Thoracic aorta (tissue), 2 donors: ENCODE measurements around the gene TIGD6. TPM values are rescaled to one million over a fixed set of nuclear protein-coding genes. Genes with fewer than 3 reads are reported as not detected.

ENCODE experiments used
- ATAC-seq: fragments of 150-250 bp; one replicate; pipeline ENCODE4 v1.8.0; 2017; ENCODE audit warnings: low read depth; ENCODE audit not compliant: insufficient number of reproducible peaks, low FRiP score
- DNase-seq: peaks from one replicate; pipeline ENCODE4 v3.0.0-alpha.2; 2020; ENCODE audit warnings: low spot score
- H3K27ac ChIP-seq, 2 donors: fragments of 200-600 bp; sonication (generic); 1 replicate in 1 of 2; 2 replicates in 1 of 2; pipeline ENCODE4 v1.5.1; 2016; ENCODE audit warnings: mild to moderate bottlenecking in 2 of 2, moderate library complexity in 2 of 2
- H3K27me3 ChIP-seq: fragments of 200-600 bp; sonication (generic); replicated peaks from 2 replicates; pipeline ENCODE4 v1.6.0; 2016; ENCODE audit warnings: mild to moderate bottlenecking; ENCODE audit not compliant: insufficient read depth
- H3K36me3 ChIP-seq: fragments of 200-600 bp; sonication (generic); one replicate; pipeline ENCODE4 v1.5.1; 2016
- H3K4me1 ChIP-seq, 2 donors: fragments of 200-600 bp; sonication (generic); 1 replicate in 1 of 2; 2 replicates in 1 of 2; pipeline versions ENCODE4 v1.5.1 to v1.6.0; 2016; ENCODE audit warnings: low read depth in 2 of 2, mild to moderate bottlenecking in 1 of 2; ENCODE audit not compliant: control insufficient read depth in 1 of 2
- H3K4me3 ChIP-seq: fragments of 200-600 bp; sonication (generic); 2 replicates; pipeline ENCODE4 v1.5.1; 2016; ENCODE audit warnings: mild to moderate bottlenecking
- H3K9me3 ChIP-seq: fragments of 200-600 bp; sonication (generic); 2 replicates; pipeline ENCODE4 v1.5.1; 2016
- total RNA-seq, 2 donors: library from RNA; depleted of rRNA; stranded (reverse); fragments of >200 nt; gene quantifications; one replicate each; pipeline versions ENCODE4 v1.1.0 to v1.2.3, GENCODE V29; 2016
- TF ChIP-seq, protein P1 (sequence below): fragments of 200-600 bp; sonication (generic); IDR thresholded peaks from one replicate; pipeline ENCODE4 v1.5.1; 2019; ENCODE audit warnings: antibody characterized with exemption

TIGD6 gene
- total RNA-seq, 2 donors from 2014 or later: 3.4 to 10.0 TPM

DNA sequence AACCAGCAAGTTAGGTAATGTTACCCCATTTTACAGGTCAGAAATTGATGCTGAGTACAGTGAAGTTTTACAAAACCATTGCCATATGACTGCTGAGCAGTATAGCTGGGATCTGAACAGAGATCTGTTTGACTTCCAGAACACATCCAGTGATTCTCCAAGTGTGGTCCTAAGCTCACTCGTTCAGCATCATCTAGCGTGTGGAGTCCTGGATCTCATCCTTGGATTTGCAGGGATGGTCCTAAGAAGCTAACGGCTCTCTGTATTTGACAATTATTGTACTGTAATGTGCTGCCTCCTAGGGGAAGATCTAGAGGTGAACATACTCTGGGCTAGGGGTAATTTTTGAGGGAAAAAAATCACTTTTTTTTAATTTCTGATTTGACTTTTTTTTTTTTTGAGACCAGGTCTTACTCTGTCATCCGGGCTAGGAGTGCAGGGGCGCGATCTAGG is 38.5 kb downstream of the TIGD6 start:
- TF ChIP-seq, protein P1, sequence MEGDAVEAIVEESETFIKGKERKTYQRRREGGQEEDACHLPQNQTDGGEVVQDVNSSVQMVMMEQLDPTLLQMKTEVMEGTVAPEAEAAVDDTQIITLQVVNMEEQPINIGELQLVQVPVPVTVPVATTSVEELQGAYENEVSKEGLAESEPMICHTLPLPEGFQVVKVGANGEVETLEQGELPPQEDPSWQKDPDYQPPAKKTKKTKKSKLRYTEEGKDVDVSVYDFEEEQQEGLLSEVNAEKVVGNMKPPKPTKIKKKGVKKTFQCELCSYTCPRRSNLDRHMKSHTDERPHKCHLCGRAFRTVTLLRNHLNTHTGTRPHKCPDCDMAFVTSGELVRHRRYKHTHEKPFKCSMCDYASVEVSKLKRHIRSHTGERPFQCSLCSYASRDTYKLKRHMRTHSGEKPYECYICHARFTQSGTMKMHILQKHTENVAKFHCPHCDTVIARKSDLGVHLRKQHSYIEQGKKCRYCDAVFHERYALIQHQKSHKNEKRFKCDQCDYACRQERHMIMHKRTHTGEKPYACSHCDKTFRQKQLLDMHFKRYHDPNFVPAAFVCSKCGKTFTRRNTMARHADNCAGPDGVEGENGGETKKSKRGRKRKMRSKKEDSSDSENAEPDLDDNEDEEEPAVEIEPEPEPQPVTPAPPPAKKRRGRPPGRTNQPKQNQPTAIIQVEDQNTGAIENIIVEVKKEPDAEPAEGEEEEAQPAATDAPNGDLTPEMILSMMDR: peak; percentile 51
- H3K27me3 ChIP-seq: no peaks in the 10 kb centered on the region
- H3K4me3 ChIP-seq: no peak overlapping the region
- peaks cover 6 to 16% of the 10 kb centered on the region in 2 donors for H3K4me1 ChIP-seq
- no peak overlapping the region for H3K27ac ChIP-seq
- no peak for ATAC-seq
- H3K36me3 ChIP-seq: no peaks in the 10 kb centered on the region
- no peak for DNase-seq
- no peaks in the 10 kb centered on the region for H3K9me3 ChIP-seq

DNA sequence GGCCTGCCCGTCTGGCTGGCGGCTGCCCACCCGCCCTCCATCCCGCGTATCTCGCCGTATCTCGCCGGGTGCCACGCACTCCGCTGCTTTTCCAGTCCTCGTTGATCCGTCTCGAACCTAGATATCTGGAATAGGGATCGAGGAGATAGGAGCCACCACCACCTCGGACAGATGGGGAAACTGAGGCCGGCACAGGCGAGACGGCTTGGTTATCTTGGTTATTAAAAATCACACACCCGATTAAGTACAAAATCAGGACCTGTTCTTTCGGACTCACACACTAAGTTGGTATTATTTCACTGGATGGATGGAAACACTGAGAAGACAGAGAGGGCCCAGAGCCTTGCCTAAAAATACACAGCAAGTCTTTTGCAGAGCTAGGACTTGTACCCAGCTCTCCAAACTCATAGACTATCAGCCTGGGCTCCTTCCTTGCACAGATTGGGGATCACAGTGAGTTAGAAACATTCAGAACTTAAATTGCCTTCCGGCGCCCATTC is 39.2 kb downstream of the TIGD6 start:
- DNase-seq (no peak), ATAC-seq (no peak)
- no peaks in the 10 kb centered on the region for H3K36me3 ChIP-seq
- no peaks in the 10 kb centered on the region for H3K27me3 ChIP-seq
- peaks cover 6 to 16% of the 10 kb centered on the region in 2 donors for H3K4me1 ChIP-seq
- peak overlapping the region; percentile 98 for H3K4me3 ChIP-seq
- peak overlapping the region; percentile 58 to 80 for H3K27ac ChIP-seq
- TF ChIP-seq, protein P1: no peak
- H3K9me3 ChIP-seq: no peaks in the 10 kb centered on the region

DNA sequence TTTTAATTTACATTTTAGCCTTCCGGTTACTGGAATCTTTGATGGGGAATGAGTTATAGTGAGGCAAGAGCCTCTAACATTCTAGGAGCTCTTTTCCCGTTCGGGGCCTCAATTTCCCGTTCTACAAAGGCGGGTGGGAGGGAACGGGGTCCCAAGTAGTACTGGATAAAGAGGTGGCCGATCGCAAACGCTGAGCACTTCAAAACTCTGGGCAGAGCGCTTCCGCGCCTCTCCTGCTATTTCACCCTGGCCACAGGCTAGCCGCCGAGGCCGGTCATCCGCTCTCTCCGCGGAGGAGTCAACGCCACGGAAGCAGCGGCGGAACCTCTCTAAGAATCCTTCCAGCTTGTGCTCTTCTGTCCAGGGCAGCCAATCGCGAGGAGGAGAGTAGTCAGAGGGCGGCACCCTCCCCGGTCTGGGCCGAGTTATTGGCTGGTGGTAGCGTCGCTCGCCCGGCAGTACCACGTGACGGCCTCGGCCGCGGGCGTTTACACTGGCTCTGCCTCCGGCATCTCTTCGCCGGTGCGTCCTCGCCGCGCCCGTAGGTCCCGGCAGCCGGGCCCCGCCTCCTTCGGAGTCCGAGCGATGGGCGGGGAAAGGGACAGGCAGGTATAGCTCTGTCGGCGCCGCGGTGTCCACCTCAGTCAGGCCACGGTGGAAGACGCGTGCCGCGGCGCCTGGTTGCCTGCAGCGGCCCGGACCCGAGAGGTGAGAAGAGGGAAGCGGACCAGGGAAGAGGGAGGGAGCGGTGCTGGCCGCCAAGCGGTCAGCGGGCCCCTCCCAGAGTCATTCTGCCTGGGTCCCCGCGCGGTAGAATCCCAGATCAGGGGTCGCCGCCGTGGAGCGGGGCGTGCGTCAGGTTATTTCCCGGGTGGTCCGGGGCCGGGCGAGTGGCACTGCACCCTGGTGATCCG is 39.9 kb downstream of the TIGD6 start, which contains the start of gene SLC26A2:
TSS of gene SLC26A2 (plus strand) at position 487 of the 914 bp plus-strand sequence. CDS start 16,895 bp downstream, outside the sequence.
- Histone ChIP-seq H3K27ac (peak within 1 kb of the TSS; percentile 80 to 92), H3K36me3 (no peaks in the 10 kb centered on the region), H3K9me3 (no peaks in the 10 kb centered on the region), H3K4me1 (peaks cover 6 to 16% of the 10 kb centered on the region in 2 donors), H3K27me3 (no peaks in the 10 kb centered on the region), H3K4me3 (peak within 1 kb of the TSS; percentile 98)
- DNase-seq (peak; percentile 96), ATAC-seq (peak; percentile 95)
- TF ChIP-seq, protein P1: peak; percentile 17

DNA sequence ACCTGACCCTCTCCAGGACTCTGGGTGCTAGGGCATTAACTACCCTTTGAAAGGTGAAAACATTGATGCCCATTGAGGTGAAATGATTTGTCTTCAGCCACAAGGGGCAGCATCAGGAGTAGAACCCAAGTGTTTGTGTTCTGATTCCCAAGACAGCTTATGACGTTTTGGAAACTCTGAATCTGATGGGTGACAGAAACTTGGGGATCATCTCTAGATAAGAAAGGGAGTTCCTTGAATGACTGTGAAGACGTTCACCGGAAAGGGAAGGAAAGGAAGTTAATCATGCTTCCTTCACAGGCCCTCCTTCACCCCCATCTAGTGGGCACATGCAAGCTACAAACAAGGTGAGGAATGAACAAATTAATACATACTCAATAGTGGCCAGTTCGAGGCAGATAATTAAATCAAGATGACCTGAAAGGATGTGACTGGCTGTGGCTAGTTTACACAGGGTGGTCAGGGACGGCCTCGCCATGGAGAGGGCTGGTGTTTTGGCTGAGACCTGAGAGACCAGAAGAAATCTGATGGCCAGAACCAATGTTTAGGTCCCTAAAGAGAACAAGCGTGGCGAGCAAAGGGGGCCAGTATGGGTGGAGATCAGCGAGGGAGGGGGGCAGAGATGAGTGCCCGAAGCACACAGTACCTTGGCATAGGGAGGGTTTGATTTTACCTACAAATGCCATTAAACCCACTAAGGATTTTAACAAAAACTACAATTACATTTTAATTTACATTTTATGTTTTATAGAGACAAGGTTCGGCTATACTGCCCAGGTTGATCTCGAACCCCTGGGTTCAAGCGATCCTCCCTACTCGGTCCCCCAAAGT is 40.8 kb downstream of the TIGD6 start:
- H3K27ac ChIP-seq: peak overlapping the region; percentile 80 to 92
- no peaks in the 10 kb centered on the region for H3K9me3 ChIP-seq
- peaks cover 6 to 16% of the 10 kb centered on the region in 2 donors for H3K4me1 ChIP-seq
- no peak for ATAC-seq
- H3K27me3 ChIP-seq: no peaks in the 10 kb centered on the region
- TF ChIP-seq, protein P1: peak; percentile 30
- DNase-seq: no peak
- H3K36me3 ChIP-seq: no peaks in the 10 kb centered on the region
- peak overlapping the region; percentile 98 for H3K4me3 ChIP-seq
